Adrenal gland (tissue), 12 donors: ENCODE results near the gene ARHGAP22. TPM values are rescaled to one million over a fixed set of nuclear protein-coding genes. Genes with fewer than 3 reads are reported as not detected.

Experiments used
- DNase-seq, 7 donors: peaks; one replicate each; pipeline ENCODE4 v3.0.0-alpha.2; 2019 to 2020
- H3K27ac ChIP-seq, 5 donors: fragments of 200-600 bp; sonication (generic) in 4 of 5; 1 replicate in 3 of 5; 2 replicates in 2 of 5; pipeline versions ENCODE4 v1.5.1 to v1.8.0; 2016 to 2020; ENCODE audit warnings: mild to moderate bottlenecking in 1 of 5
- H3K27me3 ChIP-seq: fragments of 200-600 bp; 2 replicates; pipeline ENCODE4 v1.8.0; 2021
- H3K36me3 ChIP-seq, 2 donors: fragments of 200-600 bp; replicated peaks in 1 of 2; 1 replicate in 1 of 2; 2 replicates in 1 of 2; pipeline versions ENCODE4 v1.5.1 to v1.8.0; 2018 to 2022
- H3K4me1 ChIP-seq, 2 donors: fragments of 200-600 bp; replicated peaks in 1 of 2; 1 replicate in 1 of 2; 2 replicates in 1 of 2; pipeline versions ENCODE4 v1.5.1 to v1.8.0; 2018 to 2021
- H3K4me3 ChIP-seq, 4 donors: fragments of 200-600 bp; sonication (generic) in 3 of 4; one replicate each; pipeline ENCODE4 v1.5.1; 2016 to 2018
- H3K9me3 ChIP-seq, 3 donors: fragments of 200-600 bp; sonication (generic) in 1 of 3; replicated peaks in 1 of 3; 1 replicate in 2 of 3; 2 replicates in 1 of 3; pipeline versions ENCODE4 v1.5.1 to v1.8.0; 2016 to 2021
- CTCF ChIP-seq, 6 experiments: fragments of 450-650 bp in 4 of 6; fragments of 200-600 bp in 2 of 6; sonication (generic) in 1 of 6; IDR thresholded peaks; 1 replicate in 5 of 6; 2 replicates in 1 of 6; pipeline versions ENCODE4 v1.5.1 to v1.8.0; 2016 to 2021; ENCODE audit warnings: antibody characterized with exemption in 6 of 6, mild to moderate bottlenecking in 2 of 6, moderate library complexity in 1 of 6
- POLR2A ChIP-seq, 2 donors: fragments of 450-650 bp; IDR thresholded peaks; one replicate each; pipeline ENCODE4 v1.6.1; 2017; ENCODE audit warnings: antibody characterized with exemption in 2 of 2, mild to moderate bottlenecking in 2 of 2, moderate library complexity in 1 of 2
- WGBS, 4 donors: extraction: QIAGEN DNeasy Blood & Tissue Kit in 2 of 4; methylation state at CpG; one replicate each; pipeline versions ENCODE4 v1.1.5 to v1.1.7; 2013 to 2017; 5-methylcytosine and 5-hydroxymethylcytosine counted together
- intact Hi-C, 2 donors: fragments of 100-400 bp; cut with DNase I; formaldehyde crosslinking; loops; one replicate each; pipeline versions ENCODE4 v1.14.1 to v1.15.0; 2022 to 2023
- polyA plus RNA-seq, 3 donors: library from polyadenylated mRNA; stranded (reverse); fragments of 200-250 nt in 2 of 3; fragments of 350-450 nt in 1 of 3; fragmentation: Illumina TruSeq in 1 of 3; extraction: RNeasy Lipid Tissue Mini Kit (QIAGEN cat#74804) in 1 of 3; gene quantifications; one replicate each; pipeline ENCODE4 v1.2.3, GENCODE V29; 2013 to 2014
- total RNA-seq, 9 donors: library from RNA; depleted of rRNA in 4 of 9; stranded (reverse); fragments of >200 nt in 4 of 9; fragments of 120-200 nt in 1 of 9; fragmentation: NEBNext Ultra II Directional in 1 of 9; extraction: Animal tissue kit (Norgen Biotek cat#: 25700) in 1 of 9; gene quantifications; one replicate each; pipeline versions ENCODE4 v1.1.0 to v1.2.4, GENCODE V29; 2013 to 2023
- donor health status: healthy with polysubstance abuse.
- donor health status: Bipolar disorder and iron deficiency.
- donor health status: DM: yes; HTN: yes; CAD: no.
- donor health status: DM: no; HTN: no; CAD: no.
- donor health status: DM: no; HTN: no; CAD: no.
- donor health status: DM: yes; HTN: yes; CAD: no.

Gene ARHGAP22
- total and polyA plus RNA-seq, 12 donors = 0.91 to 11.6 (median 4.6) TPM

DNA sequence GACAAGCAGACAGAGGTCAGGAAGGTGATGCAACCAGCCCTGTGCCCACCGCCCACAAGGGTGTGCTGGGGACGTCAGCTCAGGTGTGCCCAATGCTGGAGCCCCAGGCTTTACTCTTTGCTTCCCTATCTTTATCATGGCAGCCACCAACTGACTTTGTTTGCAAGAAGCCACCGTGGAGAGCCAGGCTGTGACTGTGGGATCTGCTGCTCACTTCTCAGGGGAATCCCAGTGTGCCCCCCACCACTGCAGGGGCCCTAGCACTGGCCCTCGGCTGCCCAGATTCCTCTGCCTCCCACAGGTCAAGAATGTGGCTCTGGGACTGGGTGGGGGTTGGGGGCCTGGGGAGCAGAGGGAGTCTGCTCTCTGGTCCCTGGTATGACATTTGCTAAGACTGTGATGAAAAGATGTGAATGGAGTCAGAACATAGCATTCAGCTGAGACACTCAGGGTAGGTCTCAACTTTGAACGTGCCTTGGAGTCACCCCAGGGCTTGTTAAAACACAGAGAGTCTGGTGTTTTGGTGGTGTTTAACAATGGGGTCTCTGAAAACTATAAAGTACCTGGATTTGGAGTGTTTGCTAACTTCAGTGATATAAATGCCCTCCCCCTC, 47.3 kb downstream of the ARHGAP22 start:
- DNase-seq = no peak
- intact Hi-C loops = no loop called here
- 70 to 81% (median 75%) methylated on average over 5 of the region's 5 CpGs for WGBS, 4 donors
- Histone ChIP-seq H3K4me3 (no peak overlapping the region), H3K9me3 (peaks cover 0 to 4% (median 0%) of the 10 kb centered on the region in 3 donors), H3K36me3 (no peaks in the 10 kb centered on the region), H3K4me1 (no peaks in the 10 kb centered on the region), H3K27me3 (no peaks in the 10 kb centered on the region), H3K27ac (no peak overlapping the region)
- TF ChIP-seq CTCF (IDR thresholded peaks at IDR 0.05) (no peak), POLR2A (IDR thresholded peaks at IDR 0.05) (no peak)

GRCh38 chr10:48556713-48557112, 48.2 kb downstream of the ARHGAP22 start:
- no peaks in the 10 kb centered on the region for H3K27me3 ChIP-seq
- no peaks in the 10 kb centered on the region for H3K36me3 ChIP-seq
- TF ChIP-seq CTCF (IDR thresholded peaks at IDR 0.05) (no peak), POLR2A (IDR thresholded peaks at IDR 0.05) (no peak)
- H3K27ac ChIP-seq = no peak overlapping the region
- intact Hi-C loops = no loop called here
- WGBS, 4 donors = 77 to 85% (median 80%) methylated on average over 5 to 6 of the region's 6 CpGs
- H3K4me1 ChIP-seq = no peaks in the 10 kb centered on the region
- no peak overlapping the region for H3K4me3 ChIP-seq
- DNase-seq = no peak
- peaks cover 0 to 4% (median 0%) of the 10 kb centered on the region in 3 donors for H3K9me3 ChIP-seq

DNA sequence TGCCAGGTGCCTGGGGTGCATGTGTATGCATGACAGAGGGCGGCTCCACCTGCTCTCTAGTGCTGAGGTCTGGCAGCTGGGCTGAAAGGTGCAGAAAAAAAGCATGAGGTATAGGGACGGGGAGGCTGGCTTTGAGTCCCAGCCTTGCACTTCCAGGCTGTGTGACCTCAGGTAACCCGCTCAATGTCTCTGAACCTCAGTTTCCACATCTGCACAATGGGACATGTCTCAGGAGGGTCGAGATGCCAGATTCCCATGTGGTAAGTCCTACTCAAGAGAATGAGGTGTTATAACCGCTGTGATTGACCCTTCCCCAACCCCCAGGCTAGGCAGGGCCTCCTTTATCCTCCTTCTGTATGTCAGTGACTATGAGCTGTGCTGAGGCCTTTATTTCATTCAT, 48.8 kb downstream of the ARHGAP22 start:
- no peak overlapping the region for H3K4me3 ChIP-seq
- DNase-seq = no peak
- H3K36me3 ChIP-seq = no peaks in the 10 kb centered on the region
- no peak for TF ChIP-seq CTCF (IDR thresholded peaks at IDR 0.05)
- TF ChIP-seq POLR2A (IDR thresholded peaks at IDR 0.05) = no peak
- no peak overlapping the region for H3K27ac ChIP-seq
- intact Hi-C loops = no loop called here
- peaks cover 0 to under 1% (median 0%) of the 10 kb centered on the region in 3 donors for H3K9me3 ChIP-seq
- 84 to 91% (median 86%) methylated on average over 5 of the region's 5 CpGs for WGBS, 4 donors
- H3K27me3 ChIP-seq = no peaks in the 10 kb centered on the region
- H3K4me1 ChIP-seq = no peaks in the 10 kb centered on the region

DNA sequence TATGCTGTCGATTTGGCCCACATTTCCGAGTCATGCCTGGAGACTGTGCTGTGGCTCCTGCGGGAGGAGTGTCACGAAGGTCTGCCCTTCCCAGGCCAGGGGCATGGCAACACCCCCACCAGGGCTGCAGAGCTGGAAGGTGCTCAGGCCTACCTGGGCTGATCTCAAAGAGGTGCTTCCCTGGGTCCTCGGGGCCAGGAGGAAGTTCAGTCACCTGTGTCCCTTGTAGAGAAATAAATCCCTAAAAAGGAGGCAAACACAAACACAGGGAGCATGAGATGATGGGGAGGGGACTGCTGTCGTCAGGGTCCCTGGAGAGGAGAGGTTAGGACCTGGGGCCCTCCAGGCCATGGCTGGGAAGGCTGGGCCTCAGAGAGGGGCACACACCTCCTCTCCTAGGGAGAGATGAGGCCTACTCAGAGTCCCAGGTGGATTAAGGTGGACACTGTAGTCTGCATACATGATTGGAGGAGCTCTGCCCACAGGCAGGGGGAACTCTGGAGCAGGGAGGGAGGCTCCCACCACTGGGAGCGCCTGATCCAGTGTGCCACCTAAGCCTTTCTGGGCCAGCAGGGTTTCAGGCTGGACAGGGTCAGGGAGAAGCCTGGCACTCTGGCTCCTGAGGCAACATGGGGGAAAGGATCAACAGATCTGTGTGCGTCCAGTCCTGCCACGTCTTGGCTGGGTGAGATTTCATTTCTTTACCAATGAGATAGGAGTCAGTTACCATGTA, 49.4 kb downstream of the ARHGAP22 start:
- Histone ChIP-seq H3K4me1 (no peaks in the 10 kb centered on the region), H3K27me3 (no peaks in the 10 kb centered on the region), H3K27ac (no peak overlapping the region), H3K36me3 (no peaks in the 10 kb centered on the region), H3K4me3 (no peak overlapping the region), H3K9me3 (no peaks in the 10 kb centered on the region)
- no peak for DNase-seq
- 75 to 88% (median 82%) methylated on average over 9 of the region's 9 CpGs for WGBS, 4 donors
- intact Hi-C loops = no loop called here
- no peak for TF ChIP-seq POLR2A (IDR thresholded peaks at IDR 0.05)
- TF ChIP-seq CTCF (IDR thresholded peaks at IDR 0.05) = no peak
